Measurements from ENCODE around the gene NPEPPS.

NPEPPS gene

GRCh38 chr17:47605011-47605410 lies 74.1 kb downstream of the NPEPPS start:
- no peak for TF ChIP-seq CTCF (IDR thresholded peaks at IDR 0.05; ENCODE audit: control extremely low read depth, extremely low read depth, low read depth, missing control alignments)
- DNase-seq (ENCODE audit: extremely low spot score), result no peak
- ChIA-PET CTCF (interaction anchor here (1.0 to 5.0 kb wide), 2 partner anchors 10 to 11 kb away, joined by 4 to 52 read pairs; no protein-coding TSS in a partner anchor), POLR2A (no interaction called here)

- DNase-seq (ENCODE audit: extremely low spot score), result no peak
- POLR2A ChIA-PET, result no interaction called here
- no peak for TF ChIP-seq CTCF (IDR thresholded peaks at IDR 0.05; ENCODE audit: control extremely low read depth, extremely low read depth, low read depth, missing control alignments)
- CTCF ChIA-PET, result interaction anchor here (1.1 to 5.0 kb wide), 2 partner anchors 7 to 246 kb away, joined by 3 to 52 read pairs; no protein-coding TSS in a partner anchor
Observed at GRCh38 chr17:47607481-47607880, 76.6 kb downstream of the NPEPPS start.

- DNase-seq (ENCODE audit: extremely low spot score), result no peak
- ChIA-PET POLR2A (interaction anchor here (1.0 kb wide), 1 partner anchor 38 kb away, joined by 5 read pairs; no protein-coding TSS in a partner anchor), CTCF (no interaction called here)
- no peak for TF ChIP-seq CTCF (IDR thresholded peaks at IDR 0.05; ENCODE audit: control extremely low read depth, extremely low read depth, low read depth, missing control alignments)
Observed at GRCh38 chr17:47611372-47612350, 80.8 kb downstream of the NPEPPS start.

- DNase-seq (ENCODE audit: extremely low spot score), result peak; percentile 58
- TF ChIP-seq CTCF (IDR thresholded peaks at IDR 0.05; ENCODE audit: control extremely low read depth, extremely low read depth, low read depth, missing control alignments), result peak; percentile 38
- POLR2A ChIA-PET, result no interaction called here
- CTCF ChIA-PET, result interaction anchor here (0.6 to 4.7 kb wide), 35 partner anchors 9 to 476 kb away, joined by 3 to 52 read pairs (median 4); partner anchors contain the start of genes CDC27 and KPNB1
Observed at GRCh38 chr17:47615766-47616424, 85.0 kb downstream of the NPEPPS start.

- ChIA-PET POLR2A (no interaction called here), CTCF (interaction anchor here (0.6 to 1.3 kb wide), 5 partner anchors 24 to 224 kb away, joined by 3 read pairs; no protein-coding TSS in a partner anchor)
- no peak for DNase-seq (ENCODE audit: extremely low spot score)
- TF ChIP-seq CTCF (IDR thresholded peaks at IDR 0.05; ENCODE audit: control extremely low read depth, extremely low read depth, low read depth, missing control alignments), result no peak
Observed at GRCh38 chr17:47618410-47618809, 87.5 kb downstream of the NPEPPS start.

GRCh38 chr17:47620503-47621245 lies 89.8 kb downstream of the NPEPPS start:
- DNase-seq (ENCODE audit: extremely low spot score), result no peak
- ChIA-PET CTCF (interaction anchor here (1.3 kb wide), 1 partner anchor 8 kb away, joined by 4 read pairs; no protein-coding TSS in a partner anchor), POLR2A (no interaction called here)
- TF ChIP-seq CTCF (IDR thresholded peaks at IDR 0.05; ENCODE audit: control extremely low read depth, extremely low read depth, low read depth, missing control alignments), result no peak
